ENCODE data around the gene CPEB4.

CPEB4 gene

DNA sequence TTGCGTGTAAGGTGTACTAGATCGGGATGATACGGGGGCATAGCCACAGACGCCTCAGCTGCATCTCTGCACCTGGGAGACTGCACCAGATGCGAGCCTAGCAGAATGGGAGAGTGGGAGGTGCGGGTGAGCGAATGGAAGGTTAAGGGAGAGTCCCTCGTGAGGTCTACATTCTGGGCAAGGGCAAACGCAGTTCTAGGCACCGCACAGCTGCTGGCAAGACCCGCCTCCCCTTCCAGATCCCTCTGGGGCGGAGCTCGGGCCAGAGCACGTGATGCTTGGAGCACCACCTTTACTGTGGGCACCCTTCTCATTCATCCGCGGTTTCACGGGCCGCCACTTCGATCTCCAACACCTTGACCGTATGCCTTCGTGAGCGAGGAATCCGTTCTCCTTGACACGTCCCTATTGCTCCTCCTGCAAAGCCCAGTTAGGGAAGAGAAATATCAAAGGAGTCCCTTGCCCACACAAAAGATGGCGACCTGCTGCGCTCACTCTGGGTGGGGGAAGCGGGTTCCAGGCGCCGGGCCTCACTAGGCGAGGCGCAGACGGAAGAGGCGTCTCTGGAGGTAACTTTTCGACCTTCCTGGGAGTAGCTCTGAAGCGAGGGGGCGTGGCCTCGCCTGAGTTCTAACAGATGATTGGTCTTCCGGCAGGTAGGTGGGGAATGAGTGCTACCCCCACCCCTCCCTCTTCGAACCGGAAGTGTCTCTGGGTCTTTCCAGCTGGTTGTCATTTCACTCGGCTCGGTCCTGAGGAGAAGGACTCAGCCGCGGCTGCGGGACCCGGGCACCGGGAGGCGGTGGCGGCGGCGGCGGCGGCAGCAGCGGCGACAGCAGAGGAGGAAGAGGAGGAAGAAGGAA, at the start of gene CPEB4:
CPEB4 (plus strand) TSS at position 740 of the 863 bp plus-strand sequence. CDS start 1,385 bp downstream, outside the sequence.
- TF ChIP-seq, protein P1, sequence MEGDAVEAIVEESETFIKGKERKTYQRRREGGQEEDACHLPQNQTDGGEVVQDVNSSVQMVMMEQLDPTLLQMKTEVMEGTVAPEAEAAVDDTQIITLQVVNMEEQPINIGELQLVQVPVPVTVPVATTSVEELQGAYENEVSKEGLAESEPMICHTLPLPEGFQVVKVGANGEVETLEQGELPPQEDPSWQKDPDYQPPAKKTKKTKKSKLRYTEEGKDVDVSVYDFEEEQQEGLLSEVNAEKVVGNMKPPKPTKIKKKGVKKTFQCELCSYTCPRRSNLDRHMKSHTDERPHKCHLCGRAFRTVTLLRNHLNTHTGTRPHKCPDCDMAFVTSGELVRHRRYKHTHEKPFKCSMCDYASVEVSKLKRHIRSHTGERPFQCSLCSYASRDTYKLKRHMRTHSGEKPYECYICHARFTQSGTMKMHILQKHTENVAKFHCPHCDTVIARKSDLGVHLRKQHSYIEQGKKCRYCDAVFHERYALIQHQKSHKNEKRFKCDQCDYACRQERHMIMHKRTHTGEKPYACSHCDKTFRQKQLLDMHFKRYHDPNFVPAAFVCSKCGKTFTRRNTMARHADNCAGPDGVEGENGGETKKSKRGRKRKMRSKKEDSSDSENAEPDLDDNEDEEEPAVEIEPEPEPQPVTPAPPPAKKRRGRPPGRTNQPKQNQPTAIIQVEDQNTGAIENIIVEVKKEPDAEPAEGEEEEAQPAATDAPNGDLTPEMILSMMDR (IDR thresholded peaks at IDR 0.05) = no peak
- DNase-seq (ENCODE audit: low spot score) = peak; percentile 99
- Histone ChIP-seq H3K27ac (peak within 1 kb of the TSS; percentile 88 to 89), H3K4me3 (peak within 1 kb of the TSS; percentile 82)

GRCh38 chr5:173839117-173839713, 48.9 kb upstream of the CPEB4 start:
- Histone ChIP-seq H3K27ac (no peak overlapping the region), H3K4me3 (no peak overlapping the region)
- DNase-seq (ENCODE audit: low spot score) = no peak
- TF ChIP-seq, protein P1 (IDR thresholded peaks at IDR 0.05) = no peak

DNA sequence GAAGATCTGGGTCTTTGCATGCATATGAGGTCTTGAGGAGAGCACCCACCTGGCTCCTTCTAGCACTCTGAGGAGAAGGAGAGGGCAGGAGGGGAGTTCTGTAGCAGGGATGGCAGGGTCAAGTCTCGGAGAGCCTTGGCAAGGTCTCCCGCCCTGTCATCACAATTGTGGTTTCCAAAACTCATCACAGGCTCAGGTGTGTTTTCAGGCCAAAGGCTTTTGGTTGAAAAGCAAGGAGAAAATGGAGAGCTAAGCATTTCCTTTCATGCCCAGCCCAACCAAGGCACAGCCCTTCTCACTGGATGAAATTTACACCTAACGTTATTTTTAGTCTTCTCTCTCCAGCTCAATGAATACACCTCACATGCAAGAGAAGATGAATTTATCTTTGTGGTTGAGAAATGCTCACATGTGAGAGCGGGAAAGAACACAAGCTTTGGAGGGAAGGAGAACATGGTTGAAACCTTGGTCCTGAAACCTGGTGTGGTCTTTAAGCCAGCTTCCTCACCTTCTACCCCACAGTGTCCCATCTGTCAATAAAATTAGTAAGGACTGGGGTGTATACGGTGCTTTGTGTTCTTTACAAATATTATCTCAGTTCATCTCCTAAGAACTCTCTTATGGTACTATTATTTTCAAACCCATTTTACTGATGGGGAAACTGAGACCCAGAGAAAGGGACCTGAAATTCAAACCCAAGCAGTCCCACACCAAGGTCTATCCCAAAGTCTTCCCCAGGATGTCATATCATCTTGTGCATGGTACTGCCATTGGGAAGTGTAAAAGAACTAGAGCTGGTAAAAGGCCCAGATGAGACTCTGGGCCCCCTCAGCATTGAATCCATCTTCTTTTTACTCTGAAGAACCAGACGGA, 47.8 kb upstream of the CPEB4 start:
- TF ChIP-seq, protein P1 (IDR thresholded peaks at IDR 0.05) = no peak
- no peak overlapping the region for H3K27ac ChIP-seq
- no peak for DNase-seq (ENCODE audit: low spot score)
- no peak overlapping the region for H3K4me3 ChIP-seq

- no peak for DNase-seq (ENCODE audit: low spot score)
- Histone ChIP-seq H3K4me3 (no peak overlapping the region), H3K27ac (no peak overlapping the region)
- TF ChIP-seq, protein P1 (IDR thresholded peaks at IDR 0.05) = no peak
Observed at GRCh38 chr5:173841710-173842109, 46.4 kb upstream of the CPEB4 start.

GRCh38 chr5:173843794-173844193, 44.4 kb upstream of the CPEB4 start:
- Histone ChIP-seq H3K4me3 (no peak overlapping the region), H3K27ac (no peak overlapping the region)
- DNase-seq (ENCODE audit: low spot score) = no peak
- TF ChIP-seq, protein P1 (IDR thresholded peaks at IDR 0.05) = no peak

GRCh38 chr5:173845321-173845720, 42.8 kb upstream of the CPEB4 start:
- Histone ChIP-seq H3K27ac (no peak overlapping the region), H3K4me3 (no peak overlapping the region)
- DNase-seq (ENCODE audit: low spot score) = no peak
- TF ChIP-seq, protein P1 (IDR thresholded peaks at IDR 0.05) = no peak

Data from coronary artery (tissue), 2 donors.